ENCODE results near the gene ADCY1.

Gene ADCY1

DNA sequence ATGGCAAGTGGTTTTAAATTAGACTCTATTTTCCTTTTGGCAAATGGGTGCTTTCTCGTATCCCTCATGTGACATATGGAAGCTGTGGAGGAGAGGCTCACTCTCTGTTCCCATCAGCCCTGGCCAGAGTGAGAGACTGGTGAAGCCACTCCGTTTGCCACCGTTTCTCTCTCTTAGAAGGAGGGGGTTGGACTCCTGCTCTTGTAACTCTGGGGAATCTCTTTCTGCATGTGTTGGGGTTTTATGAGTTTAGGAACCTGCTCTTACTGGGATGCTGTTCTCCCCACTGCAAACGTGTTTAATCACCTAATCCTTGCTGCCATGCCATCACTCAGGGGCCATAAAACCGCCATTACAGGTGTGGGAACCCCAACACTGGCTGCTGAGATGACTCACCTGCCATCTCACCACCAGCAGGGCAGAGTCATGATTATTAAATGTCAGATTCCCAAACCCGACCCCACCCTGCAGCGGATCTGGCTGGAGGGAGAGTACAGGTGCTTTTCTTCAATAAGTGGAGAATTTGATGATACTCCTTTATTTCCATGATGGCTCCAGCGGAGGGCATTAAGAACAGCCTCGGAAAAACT, 103.2 kb downstream of the ADCY1 start:
- peak; percentile 6 for DNase-seq (ENCODE audit: low spot score)

DNA sequence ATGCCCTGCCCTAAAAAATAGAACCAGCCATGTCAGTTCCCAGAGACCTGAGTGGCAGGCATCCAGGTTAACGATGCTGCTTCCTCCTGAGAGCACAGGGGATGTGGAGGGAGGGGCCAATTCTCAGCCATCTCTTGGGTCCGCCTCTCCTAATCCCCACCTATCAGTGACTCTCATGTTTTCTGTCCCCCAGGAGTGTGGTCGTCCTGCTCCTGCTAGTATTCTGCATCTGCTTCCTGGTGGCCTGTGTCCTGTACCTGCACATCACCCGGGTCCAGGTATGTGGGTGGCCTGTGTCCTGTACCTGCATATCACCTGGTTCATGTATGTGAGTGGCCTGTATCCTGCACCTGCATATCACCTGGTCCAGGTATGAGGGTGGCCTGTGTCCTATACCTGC, 105.3 kb downstream of the ADCY1 start:
- peak; percentile 22 for DNase-seq (ENCODE audit: low spot score)

DNA sequence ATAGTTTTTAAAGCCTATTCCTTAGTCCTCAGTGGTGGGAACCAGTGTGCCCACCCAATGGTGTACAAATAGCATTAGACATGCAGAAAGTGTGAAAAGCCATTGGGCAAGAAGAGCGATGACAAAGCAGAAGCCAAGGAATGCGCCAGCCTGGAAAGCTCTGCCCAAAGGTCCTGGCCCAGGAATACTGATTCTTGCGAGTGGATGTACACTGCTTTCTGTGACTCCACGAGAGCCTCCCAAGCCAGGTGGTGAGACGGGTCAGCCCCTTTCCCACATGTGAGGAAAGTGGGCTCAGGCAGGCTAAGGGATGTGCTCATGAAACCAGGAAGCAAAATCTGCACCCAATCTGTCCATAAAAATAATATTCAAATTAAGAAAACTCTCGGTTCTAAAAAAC, 106.6 kb downstream of the ADCY1 start:
- DNase-seq (ENCODE audit: low spot score), result peak; percentile 16

DNA sequence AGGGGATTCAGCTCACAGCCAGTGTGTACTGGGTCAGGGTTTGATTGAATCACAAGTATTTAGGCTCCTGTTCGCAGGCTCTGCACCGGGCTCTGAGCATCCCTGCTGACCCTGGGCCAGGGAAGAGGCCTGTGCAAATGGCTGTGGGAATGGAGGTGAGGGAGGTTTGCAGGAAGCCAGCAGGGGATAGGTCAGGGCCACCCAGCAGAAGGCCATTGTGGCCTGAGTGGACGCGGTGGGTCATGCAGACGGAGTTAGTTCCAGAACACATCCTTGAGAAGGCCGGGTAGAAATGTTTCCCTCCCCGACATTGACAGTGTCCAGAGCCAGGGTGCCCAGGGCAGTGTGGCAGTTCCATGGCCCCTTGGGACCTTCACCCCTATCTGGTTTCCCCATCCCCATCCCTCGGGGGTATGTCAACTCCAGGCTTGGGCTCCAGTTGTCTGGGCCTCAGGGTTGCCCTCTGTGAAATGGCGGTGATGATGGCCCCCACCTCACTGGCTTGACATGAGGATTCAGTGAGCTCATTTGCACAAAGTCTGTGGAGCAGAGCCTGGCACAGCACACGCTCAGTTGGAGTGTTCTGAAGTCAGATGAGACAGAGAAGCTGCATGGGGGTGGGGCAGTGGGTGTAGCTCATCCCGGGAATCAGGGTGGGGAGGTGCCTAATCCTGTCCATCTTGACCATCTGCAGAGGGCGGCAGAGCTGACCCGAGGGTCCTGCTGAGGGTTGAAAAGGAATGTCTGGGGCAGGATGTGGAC, 107.6 kb downstream of the ADCY1 start:
- peak; percentile 49 for DNase-seq (ENCODE audit: low spot score)

DNA sequence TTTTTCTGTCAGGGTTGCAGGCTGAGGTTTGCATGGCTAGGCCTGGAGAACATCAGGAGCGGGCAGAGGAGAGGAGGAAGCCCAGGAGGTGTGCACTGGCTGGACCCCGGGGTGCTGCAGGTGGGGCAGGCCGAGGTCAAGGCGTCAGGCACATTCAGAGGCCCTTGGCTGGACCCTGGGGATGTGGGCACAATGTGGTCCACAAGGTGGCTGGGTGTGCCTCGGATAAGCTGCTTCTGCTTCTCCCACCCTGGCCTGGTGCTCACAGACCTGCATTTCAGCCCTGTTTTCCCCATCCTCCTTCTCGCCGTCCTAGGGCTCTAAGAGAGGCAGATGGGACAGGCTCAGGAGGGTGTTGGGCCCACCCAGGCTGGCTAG, 108.2 kb downstream of the ADCY1 start:
- DNase-seq (ENCODE audit: low spot score), result peak; percentile 39

DNA sequence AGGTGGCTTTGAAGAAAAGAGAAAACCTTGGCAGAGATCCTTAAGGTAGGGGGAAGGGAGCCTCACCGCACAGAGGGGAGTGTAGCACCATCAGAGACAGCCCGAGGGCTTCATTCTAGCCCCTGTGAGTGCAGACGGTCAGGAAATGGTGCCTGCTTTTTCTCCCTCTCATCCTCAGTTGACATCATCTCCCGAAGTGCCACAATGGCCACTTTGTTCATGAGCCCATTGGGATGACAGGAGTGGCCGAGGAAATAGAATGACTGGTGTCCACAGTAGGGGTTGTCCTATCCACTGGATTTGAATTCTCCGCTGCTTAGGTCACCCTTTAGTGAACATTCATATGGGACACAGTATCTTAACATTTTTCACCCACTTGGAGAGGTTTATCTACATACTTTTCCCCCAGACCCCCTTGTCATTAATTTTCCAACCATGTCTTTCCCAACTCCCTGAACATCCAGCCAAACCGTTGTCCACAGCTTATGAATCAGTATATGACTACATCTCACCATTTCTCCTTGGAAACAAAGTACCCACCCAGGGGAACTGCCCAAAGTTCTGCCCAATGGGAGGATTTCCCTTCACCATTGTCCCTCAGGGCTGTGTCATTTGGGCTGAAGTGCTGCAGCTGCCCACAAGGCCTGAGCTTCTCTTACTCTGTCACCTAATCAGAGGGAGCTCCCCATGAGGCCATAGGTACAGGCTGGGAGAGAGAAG, 108.8 kb downstream of the ADCY1 start:
- peak; percentile 41 for DNase-seq (ENCODE audit: low spot score)

DNA sequence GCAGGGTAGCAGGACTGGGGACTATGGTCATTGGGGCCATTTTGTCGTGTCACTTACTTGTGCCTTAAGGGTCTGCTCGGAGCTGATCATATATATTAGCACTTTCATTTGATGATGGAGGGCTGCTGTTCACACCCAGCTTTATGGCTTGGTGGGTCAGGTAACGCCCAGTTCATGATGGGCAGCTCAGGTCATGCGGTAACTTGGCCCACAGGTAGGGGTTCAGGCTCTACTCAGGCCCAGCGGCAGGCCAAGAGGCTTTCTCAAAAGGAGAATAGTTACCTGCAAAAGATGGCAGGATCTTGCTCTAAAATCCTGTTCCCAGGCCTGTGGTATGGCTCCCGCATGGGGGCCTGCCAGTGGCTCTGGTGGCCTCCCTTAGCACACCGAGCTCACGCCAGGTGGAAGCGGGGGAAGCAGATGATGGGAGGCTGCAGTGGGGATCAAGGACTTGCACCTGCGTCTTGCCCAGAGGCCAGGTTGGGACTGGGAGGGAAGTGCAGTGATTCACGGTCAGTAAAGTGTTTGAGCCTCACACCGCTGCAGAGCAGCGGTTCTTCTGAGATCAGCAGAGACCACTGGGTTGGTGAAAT, 109.5 kb downstream of the ADCY1 start:
- peak; percentile 37 for DNase-seq (ENCODE audit: low spot score)

DNA sequence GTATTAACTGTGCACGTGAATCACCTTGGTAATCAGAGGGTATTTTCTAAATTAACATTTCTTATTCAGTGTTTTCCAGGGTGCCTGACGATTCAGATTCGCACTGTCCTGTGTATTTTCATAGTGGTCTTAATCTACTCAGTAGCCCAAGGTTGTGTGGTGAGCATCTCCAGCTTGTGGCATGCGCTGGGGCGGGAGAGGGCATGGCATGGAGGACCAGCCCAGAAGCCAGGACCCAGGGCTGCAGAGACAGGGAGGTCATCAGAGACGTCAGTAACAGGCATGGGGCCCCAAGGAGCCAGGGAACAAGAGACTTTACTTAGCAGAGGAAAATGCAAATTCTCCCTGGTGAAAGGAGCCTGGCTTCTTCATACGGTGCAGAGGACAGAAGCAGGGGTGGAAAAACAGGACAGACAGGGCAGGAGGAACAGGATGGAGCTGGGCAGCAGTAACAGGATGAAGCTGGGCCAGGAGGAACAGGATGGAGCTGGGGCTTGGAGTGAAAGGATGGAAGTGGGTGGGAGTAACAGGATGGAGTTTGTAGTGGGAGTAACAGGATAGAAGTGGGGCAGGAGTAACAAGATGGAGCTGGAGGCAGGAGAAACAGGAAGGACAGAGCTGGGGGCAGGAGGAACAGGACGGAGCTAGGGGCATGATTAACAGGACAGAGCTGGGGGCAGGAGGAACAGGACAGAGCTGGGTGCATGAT, 110.9 kb downstream of the ADCY1 start:
- peak; percentile 33 for DNase-seq (ENCODE audit: low spot score)

DNA sequence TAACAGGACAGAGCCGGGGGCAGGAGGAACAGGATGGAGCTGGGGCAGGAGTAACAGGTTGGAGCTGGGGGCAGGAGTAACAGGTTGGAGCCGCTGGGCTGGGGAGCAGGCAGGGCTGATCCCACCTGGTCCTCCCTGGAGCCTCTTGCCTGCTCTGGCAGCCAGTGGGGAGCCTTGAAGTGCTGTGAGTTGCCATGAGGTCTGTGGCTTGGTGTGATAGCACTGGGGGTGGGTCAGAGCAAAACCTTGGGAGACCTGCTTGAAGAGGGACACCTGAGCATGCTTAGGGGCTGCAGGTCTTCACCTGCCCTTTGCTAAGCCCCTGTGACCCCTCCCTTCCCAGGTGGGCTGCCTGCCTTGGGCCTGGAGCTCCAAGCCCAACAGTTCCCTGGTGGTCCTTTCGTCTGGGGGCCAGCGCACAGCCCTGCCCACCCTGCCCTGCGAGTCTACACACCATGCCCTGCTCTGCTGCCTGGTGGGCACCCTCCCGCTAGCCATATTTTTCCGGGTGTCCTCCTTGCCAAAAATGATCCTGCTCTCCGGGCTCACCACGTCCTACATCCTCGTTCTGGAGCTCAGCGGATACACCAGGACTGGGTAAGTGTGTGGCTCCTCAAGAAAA, 111.6 kb downstream of the ADCY1 start:
- peak; percentile 33 for DNase-seq (ENCODE audit: low spot score)

DNA sequence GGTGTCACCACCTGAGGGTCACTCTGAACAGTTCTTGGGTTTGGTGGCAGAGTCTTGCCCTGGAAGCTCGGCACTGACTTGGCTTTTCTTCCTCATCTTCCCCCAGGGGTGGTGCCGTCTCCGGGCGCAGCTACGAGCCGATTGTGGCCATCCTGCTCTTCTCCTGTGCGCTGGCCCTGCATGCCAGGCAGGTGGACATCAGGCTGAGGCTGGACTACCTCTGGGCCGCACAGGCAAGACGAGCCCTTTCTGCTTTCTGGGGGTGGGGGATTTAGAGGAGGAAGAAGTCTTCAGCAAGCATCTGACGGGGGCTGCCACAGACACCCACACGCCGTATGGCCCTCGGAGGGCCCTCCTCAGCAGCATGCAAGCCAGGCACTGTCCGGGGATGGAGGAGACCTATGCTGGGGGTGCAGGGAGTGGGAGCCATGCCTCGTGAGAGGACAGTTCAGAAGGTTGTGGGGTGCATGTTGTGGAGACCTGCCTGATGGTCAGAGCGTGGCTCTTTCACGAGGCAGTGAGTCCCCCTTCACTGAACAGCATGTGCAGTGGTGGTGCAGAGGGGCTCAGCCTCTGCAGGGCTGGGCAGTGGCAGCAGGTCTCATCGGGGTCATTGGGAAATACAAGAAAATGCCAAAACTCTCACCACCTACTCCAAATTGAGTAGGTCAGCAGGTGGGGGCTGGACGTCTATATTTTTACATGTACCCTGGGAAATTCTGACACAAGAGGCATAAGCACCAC, 112.4 kb downstream of the ADCY1 start:
- peak; percentile 36 for DNase-seq (ENCODE audit: low spot score)

DNA sequence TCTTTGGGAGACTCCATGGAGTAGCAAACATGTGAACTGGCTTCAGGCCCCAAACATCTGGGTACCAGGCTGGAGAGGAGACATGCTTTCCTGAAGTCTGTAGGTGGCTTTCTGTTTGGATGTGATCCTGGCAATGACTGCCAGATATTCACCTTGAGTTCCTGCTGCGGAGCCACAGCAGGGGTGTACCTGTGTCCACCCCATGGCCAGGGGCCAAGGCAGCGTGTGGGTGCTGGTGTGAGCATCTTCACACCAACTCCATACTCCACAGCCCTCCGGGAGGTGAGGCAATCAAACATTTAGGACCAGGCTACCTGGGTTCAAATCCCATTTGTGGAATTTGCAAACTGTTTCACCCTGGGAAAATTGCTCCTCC, 113.0 kb downstream of the ADCY1 start:
- no peak for DNase-seq (ENCODE audit: low spot score)

DNA sequence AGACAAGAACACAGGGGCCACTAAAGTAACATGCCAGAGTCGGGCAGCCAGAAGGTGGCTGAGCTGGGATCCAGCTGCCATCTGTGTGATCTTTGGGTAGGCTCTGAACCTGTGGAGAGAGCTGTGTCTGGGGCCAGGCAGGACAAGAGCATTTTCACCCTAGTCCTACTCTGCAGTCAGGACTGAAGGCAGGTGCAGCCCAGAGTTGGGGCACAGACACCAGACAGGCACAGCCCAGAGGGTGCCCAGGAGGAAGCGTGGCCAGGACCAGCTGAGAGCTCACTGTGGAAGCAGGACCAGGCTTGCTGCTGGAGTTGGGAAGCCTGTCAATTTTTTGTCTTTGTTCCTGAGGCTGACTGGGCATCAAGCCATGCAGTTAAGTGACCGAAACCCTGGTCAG, 113.6 kb downstream of the ADCY1 start:
- DNase-seq (ENCODE audit: low spot score), result peak; percentile 33

DNA sequence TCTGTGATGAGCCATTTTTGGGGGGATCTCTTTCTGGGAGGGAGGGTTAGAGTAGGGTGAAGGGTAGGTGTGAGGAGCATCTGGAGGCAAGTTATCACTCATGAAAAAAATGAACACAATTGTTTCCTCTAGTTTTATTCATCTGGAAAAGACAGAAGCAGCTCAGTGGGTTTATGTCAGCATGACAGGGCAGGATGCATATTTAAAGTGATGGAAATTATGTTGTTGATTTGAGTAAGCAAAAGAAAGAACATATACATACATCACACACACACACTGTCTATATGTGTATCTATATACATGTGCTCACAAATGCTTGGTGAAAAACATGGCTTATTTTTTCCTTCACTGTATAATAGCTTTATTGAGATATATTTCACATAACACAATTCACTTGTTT, 114.2 kb downstream of the ADCY1 start:
- no peak for DNase-seq (ENCODE audit: low spot score)

DNA sequence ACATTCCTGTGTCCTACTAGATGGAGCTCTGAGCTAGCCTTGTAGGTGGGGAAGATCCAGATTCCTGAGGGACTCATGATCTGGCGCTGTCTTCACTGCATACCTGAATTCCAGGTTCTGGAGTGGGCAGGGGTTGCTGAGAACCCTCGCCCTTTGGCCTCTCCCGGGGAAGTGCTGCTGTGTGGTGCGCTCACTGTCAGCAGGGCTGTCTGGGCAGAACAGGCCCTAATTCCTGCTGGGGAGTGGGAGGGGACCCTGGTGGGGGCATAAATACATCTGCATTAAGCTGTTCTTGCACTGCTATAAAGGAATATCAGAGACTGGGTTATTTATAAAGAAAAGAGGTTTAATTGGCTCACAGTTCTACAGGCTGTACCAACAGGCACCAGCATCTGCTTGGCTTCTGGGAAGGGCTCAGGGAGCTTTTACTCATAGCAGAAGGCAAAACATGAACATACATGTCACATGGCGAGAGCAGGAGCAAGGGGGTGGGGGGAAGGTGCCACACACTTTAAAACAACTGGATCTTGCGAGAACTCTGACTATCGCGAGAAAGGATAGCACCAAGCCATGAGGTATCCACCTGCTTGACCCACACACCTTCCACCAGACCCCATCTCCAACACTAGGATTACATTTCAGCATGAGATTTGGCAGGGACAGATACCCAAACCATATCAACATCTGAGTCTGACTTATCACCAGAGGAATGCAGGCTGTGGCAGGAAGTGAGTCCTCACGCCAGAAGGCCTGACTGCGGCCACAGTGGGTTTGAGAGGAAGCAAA, 115.0 kb downstream of the ADCY1 start:
- no peak for DNase-seq (ENCODE audit: low spot score)

DNA sequence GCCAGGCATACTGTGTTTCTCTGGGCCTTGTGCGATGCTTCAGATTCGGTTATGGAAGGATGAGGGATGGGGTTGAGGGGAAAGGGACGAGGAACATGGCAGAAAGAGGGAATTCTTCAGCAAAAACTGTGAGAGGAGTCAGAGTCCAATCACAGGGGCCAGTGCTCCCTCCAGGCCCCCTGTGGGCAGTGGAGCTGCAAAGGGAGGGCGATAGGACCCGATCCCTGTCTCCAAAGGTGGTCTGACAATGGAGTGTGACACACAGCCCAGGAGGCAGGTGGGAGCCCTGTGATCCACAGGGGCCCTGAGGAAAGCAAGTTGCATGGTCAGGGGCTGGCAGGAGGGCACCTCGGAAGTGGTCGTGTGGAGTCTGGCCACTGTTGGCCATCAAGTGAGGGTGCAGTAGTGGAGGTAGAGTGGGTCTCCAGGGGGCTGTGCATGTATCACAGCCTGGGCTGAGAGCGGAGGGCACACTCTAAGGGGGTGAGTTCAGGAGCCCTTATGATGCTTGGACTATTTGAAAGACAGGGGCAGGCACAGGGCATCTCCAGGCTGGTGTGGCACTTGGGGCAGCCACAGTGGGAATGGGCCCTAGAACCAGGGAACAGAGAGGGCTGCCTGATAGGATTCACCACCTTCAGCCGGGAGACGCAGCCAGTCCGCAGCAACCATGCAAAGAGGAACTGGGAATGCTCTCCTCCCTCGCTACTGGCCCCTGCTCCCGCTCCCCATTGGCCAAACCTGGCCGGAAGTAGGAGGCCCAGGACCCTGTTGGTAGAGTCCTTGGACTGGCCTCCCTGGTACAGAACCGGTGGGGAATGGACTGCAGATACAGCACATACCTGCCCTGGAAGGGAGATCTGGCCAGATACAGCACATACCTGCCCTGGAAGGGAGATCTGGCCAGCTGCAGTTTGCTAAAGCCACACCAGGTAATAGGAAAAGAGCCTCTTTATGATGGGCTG, 115.9 kb downstream of the ADCY1 start:
- DNase-seq (ENCODE audit: low spot score), result no peak

DNA sequence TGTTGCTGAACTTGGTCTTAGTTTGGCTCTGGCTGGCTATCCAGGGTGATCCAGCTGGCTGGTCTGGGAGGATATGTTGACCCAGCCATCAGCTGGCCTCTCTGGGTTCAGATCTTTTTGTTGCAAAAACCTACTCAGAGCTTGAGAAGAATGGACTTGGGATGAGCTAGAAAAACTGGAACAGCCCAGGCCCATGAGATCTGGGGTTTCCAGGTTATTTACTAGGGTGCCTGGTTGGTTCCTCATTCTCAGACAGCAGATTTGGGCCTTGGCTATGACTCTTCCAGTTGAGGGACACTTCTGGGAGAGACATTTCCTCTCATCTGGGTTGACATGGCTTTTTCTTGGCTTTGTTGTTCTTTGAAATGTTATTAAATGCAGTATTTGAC, 116.6 kb downstream of the ADCY1 start:
- no peak for DNase-seq (ENCODE audit: low spot score)

DNA sequence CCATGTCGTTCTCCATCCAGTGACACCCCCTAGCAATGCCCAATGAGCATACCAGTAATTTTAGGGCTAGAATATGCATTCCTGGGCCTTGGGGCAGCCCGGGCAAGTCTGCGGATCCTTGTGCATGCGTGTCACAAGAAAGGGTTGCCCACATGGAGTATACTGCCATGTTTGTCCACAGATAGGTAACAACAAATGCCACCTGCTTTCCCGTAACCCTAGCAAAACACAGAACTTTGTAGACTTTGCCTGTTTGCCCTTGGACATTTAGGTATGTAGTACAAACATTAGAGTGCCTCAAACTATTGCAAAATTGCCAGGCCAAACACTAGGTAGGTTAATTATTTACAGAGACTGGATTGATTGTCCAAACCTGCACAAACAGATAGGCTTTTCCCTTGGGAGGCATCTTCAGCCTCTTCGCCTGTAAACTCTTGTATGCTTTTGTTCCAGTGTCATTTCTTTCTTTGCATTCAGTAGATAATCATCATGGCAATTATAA, 117.0 kb downstream of the ADCY1 start:
- peak; percentile 23 for DNase-seq (ENCODE audit: low spot score)

DNA sequence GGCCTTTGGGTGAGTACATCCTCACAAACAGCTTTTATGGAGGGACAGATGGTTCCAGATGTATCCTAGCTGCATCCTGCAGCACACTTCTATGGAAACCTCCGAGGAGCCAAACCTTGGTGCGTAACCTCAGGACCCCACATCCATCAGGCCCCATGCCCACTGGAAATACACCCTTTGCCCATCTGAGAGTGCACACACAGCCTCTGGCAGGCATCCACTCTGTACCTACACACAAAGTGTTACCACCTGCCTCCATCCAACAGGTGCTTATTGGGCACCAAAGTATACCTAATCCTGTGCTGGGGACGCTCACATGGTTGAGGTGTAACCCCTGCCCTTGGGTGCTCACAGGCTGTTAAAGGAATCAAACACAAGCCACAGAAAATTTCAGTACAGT, 117.9 kb downstream of the ADCY1 start:
- peak; percentile 7 for DNase-seq (ENCODE audit: low spot score)
